CD4-positive, alpha-beta T cell treated with Interferon alpha-2 for 1 hour (primary cell): Measurements from ENCODE around the gene MTMR12.
"Not testable (repeated sequence)": the region's sequence is repeated elsewhere in the genome, so short reads cannot be mapped to it uniquely, and the experiment has no call there.

ENCODE experiments used
- DNase-seq, 2 donors: peaks; one replicate each; pipeline ENCODE4 v3.0.0-alpha.2; 2020 to 2022

MTMR12 gene

GRCh38 chr5:32232441-32233219 lies 80.1 kb downstream of the MTMR12 start:
- DNase-seq: peak; percentile 79 to 82

- no peak for DNase-seq
Observed at GRCh38 chr5:32231929-32232328, 80.8 kb downstream of the MTMR12 start.

- DNase-seq: no peak
Observed at GRCh38 chr5:32231241-32231640, 81.5 kb downstream of the MTMR12 start.

GRCh38 chr5:32230356-32231099 lies 82.2 kb downstream of the MTMR12 start:
- peak in 1 of 2 donors; percentile 16 for DNase-seq

GRCh38 chr5:32229586-32229985 lies 83.2 kb downstream of the MTMR12 start:
- DNase-seq: no peak

GRCh38 chr5:32228816-32229215 lies 83.9 kb downstream of the MTMR12 start:
- no peak for DNase-seq

GRCh38 chr5:32225445-32225844 lies 87.3 kb downstream of the MTMR12 start:
- DNase-seq: no peak

- no peak for DNase-seq
Observed at GRCh38 chr5:32223972-32224609, 88.6 kb downstream of the MTMR12 start.

GRCh38 chr5:32222723-32223470 lies 89.8 kb downstream of the MTMR12 start:
- no peak for DNase-seq

GRCh38 chr5:32217886-32218396 lies 94.8 kb downstream of the MTMR12 start:
- DNase-seq: no peak

GRCh38 chr5:32214344-32214743 lies 98.4 kb downstream of the MTMR12 start:
- not testable (repeated sequence) for DNase-seq

GRCh38 chr5:32210151-32210550 lies 102.6 kb downstream of the MTMR12 start:
- DNase-seq: no peak

GRCh38 chr5:32208837-32209236 lies 103.9 kb downstream of the MTMR12 start:
- DNase-seq: not testable (repeated sequence)

GRCh38 chr5:32207355-32207634 lies 105.4 kb downstream of the MTMR12 start:
- DNase-seq: peak in 1 of 2 donors; percentile 5

GRCh38 chr5:32206509-32207354 lies 106.0 kb downstream of the MTMR12 start:
- no peak for DNase-seq

GRCh38 chr5:32206053-32206452 lies 106.7 kb downstream of the MTMR12 start:
- no peak for DNase-seq

- no peak for DNase-seq
Observed at GRCh38 chr5:32202394-32202793, 110.3 kb downstream of the MTMR12 start.

- DNase-seq: no peak
Observed at GRCh38 chr5:32201122-32201753, 111.5 kb downstream of the MTMR12 start.

- no peak for DNase-seq
Observed at GRCh38 chr5:32197032-32197431, 115.7 kb downstream of the MTMR12 start.

- DNase-seq: no peak
Observed at GRCh38 chr5:32195265-32195664, 117.5 kb downstream of the MTMR12 start.

GRCh38 chr5:32193591-32193990 lies 119.1 kb downstream of the MTMR12 start:
- DNase-seq: peak in 1 of 2 donors; percentile 29
